HG03442 (cell line): ENCODE data around the gene TMEM270.
"Not testable (repeated sequence)": the region's sequence is repeated elsewhere in the genome, so short reads cannot be mapped to it uniquely, and the experiment has no call there.

Experiments
- ATAC-seq: cut with Tn5 transposase; IDR thresholded peaks from one replicate; pipeline ENCODE4 v1.9.1; 2021; ENCODE audit warnings: mild to moderate bottlenecking, moderate library complexity; ENCODE audit not compliant: unreplicated experiment

TMEM270 gene

DNA sequence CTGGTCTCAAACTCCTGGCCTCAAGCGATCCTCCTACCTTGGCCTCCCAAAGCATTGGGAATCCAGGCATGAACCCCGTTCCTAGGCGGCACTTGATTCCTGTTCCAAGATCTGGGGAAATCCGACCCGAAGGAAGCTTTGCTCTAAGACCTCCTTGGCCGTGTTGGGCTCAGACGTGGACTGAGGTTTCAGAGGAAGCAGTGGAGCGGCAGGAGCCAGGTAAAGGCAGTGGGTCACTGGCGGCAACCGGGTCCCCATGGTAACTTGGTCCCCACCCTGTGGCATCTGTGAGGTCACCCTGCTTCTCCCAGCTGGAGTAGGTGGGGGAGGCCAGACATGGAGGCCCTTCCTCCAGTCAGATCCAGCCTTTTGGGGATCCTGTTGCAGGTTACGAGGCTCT is at the start of gene TMEM270:
TSS of gene TMEM270 (plus strand) at position 301 of the 400 bp plus-strand sequence. CDS start at position 337, 36 bp downstream.
- ATAC-seq: no peak

- ATAC-seq: no peak
Measured at GRCh38 chr7:73811760-73812168, 49.2 kb upstream of the TMEM270 start.

DNA sequence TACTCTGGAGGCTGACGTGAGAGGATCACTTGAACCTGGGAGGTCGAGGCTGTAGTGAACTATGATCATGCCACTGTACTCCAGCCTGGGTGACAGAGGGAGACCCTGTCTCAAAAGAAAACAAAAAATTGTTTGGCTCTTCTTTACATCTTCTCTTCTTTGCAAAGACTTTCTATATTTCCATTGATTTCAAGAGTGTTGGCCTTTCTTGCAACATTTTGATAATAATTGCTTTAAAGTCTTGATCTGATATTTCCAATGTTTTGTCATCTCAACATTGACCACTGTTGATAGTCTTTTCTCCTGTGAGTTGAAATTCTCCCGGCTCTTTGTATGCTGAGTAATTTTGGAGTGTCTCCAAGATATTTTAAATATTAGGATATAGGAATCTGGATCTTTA is 48.0 kb upstream of the TMEM270 start:
- no peak for ATAC-seq

GRCh38 chr7:73815436-73815835 is 45.5 kb upstream of the TMEM270 start:
- no peak for ATAC-seq

- no peak for ATAC-seq
Measured at GRCh38 chr7:73817121-73817520, 43.8 kb upstream of the TMEM270 start.

GRCh38 chr7:73820013-73820412 is 40.9 kb upstream of the TMEM270 start:
- ATAC-seq: no peak

GRCh38 chr7:73821597-73822285 is 39.2 kb upstream of the TMEM270 start:
- ATAC-seq: not testable (repeated sequence)

- no peak for ATAC-seq
Measured at GRCh38 chr7:73822319-73823173, 38.4 kb upstream of the TMEM270 start.

GRCh38 chr7:73823257-73823656 is 37.7 kb upstream of the TMEM270 start:
- ATAC-seq: no peak

DNA sequence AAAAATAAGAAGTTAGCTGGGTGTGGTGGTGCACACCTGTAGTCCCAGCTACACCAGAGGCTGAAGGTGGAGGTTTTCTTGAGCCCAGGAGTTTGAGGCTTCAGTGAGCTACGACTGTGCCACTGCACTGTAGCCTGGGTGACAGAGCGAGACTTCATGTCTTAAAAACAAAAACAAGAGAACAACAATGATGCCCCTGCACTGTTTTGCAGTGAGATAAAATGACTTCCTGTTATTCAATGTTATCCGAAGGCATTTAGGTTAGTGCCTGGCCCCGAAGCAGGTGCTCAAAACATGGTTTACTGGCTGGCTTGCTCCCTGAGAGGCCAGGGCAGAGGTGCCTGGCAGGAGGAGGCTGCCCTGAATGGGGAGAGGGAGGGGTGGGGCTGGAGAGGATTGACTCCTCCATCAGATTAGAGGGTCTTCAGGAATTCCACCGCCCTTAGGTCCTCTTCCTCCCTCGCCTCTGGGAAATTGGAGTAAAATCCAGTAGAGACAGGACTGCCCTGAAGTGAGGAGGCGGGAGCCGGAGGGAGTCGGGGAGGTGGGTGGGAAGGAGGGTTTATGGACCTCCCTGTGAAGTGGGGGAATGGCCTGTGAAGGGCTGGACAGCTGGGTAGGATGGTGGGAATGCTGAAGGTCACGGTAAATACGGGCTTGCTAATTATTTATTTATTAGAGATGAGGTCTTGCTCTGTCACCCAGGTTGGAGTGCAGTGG is 36.9 kb upstream of the TMEM270 start:
- ATAC-seq: no peak

- no peak for ATAC-seq
Measured at GRCh38 chr7:73824986-73825385, 36.0 kb upstream of the TMEM270 start.

DNA sequence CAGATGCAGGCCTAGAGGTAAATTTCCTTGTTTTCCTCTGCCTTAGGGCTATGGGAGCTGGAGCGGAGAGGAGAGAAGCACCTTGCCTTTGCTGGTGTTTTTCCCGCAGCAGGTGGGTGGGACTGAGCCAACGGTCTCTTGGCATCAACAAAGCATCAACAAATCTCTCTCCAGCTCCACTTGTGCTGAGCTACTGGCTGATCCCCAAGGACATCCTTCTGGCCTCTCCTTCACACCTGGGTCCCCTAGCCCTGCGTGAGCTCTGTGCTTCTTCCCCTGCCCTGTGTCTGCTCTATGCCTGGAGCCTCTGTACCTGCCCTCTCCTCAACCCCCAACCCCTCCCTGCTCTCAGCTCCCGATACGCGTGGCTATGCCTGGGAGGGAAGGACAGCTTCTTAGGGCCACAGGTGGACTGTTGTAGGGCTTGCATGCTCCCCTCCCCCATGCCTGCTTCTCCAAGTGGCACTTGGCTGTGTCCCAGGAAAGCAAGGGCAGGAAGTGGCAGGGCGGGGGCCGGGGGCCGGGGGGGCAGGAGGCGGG is 33.3 kb upstream of the TMEM270 start:
- no peak for ATAC-seq

DNA sequence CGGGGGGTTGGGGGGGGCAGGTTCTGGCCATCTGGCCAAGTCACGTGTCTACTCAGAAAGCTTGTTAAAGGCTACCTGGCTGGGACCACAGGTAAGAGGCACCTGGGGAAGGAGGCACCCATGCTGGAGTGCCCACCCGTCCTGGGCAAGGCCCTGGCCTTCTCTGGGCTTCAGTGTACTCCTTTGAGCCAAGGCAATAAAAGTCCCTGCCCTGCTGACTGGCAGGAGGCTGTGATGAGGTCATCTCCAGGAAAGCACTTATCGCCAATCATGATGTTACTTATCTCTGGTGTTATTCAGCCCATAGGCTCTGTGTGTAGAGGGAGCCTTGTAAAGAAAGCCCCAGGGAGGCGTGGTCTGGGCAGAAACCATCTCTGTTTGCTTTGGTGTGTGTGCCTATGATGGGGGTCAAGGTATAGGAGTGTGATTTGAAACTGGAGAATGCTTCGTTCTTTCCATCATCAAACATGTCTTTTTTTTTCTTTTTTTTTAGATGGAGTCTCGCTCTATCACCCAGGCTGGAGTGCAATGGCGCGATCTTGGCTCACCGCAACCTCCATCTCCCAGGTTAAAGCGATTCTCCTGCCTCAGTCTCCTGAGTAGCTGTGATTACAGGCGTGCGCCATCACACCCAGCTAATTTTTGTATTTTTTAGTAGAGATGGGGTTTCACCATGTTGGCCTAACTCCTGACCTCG is 32.7 kb upstream of the TMEM270 start:
- ATAC-seq: no peak

DNA sequence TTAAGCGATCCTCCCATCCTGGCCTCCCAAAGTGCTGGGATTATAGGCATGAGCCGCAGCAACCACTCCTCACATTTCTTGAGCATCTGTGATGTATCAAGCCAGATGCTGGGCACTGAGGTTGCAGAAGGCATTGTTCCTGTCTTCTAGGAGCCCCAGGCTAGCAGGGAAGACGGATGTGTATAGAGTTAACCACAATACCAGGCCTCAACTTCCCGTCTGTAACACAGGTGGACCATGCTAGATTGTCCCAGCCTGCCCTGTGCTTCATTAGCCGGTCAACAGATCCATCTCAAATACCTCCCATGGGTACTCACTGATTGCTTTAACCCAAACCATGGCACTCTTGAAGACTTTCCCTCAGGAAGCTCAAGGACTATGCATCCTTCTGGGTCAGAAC is 32.0 kb upstream of the TMEM270 start:
- ATAC-seq: no peak

DNA sequence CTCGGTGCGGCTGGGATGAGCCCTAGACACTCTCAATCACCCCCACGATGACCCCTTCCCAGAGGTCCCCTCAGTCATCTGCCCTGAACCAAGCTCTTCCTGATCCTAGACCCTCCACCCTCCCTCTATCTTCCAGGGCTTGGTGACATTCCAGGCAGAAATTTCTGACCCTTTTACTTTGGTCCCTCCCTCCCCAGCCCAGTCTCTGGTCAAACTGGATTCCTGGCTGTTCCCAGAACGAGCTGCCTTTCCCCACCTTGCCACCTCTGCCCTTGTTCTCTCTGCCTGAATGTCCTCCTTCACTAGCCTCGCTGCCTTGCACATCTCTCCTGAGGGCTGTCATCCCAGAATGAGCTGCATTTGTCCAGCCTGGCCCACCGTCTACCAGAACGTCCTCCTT is 31.5 kb upstream of the TMEM270 start:
- ATAC-seq: no peak

GRCh38 chr7:73829921-73830680 is 30.9 kb upstream of the TMEM270 start:
- ATAC-seq: no peak

GRCh38 chr7:73830681-73831583 is 30.0 kb upstream of the TMEM270 start, which contains the start of gene CLDN4:
Gene CLDN4, plus strand, starts transcription at chr7:73830996. Its CDS starts 206 bp downstream, at chr7:73831202.
- ATAC-seq: no peak

DNA sequence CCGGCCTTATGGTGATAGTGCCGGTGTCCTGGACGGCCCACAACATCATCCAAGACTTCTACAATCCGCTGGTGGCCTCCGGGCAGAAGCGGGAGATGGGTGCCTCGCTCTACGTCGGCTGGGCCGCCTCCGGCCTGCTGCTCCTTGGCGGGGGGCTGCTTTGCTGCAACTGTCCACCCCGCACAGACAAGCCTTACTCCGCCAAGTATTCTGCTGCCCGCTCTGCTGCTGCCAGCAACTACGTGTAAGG is 29.4 kb upstream of the TMEM270 start:
- no peak for ATAC-seq
